ENCODE results near the gene SLC36A1. TPM values are rescaled to one million over a fixed set of nuclear protein-coding genes. Genes with fewer than 3 reads are reported as not detected.

Gene SLC36A1
- polyA plus RNA-seq, 4 donors, result 10.6 to 38.8 (median 25.4) TPM

DNA sequence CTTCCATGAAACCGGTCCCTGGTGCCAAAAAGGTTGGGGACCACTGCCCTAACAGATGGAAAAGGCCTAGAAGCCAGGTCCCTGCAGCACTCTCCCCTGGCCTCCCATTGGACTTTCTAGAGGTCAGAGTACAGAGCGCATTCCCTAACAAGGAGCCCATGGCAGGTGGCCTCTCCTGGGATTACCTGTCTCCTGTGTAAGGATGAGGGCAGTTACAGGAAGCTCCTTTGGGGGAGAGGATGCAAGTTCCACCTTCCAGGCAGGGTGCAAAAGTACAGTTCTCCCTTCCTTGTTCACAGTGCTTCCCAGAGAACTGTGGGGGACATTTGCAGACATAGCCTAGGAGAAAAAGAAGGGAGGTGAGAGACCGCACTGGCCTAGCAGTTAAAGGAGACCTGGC is 62.4 kb downstream of the SLC36A1 start:
- Histone ChIP-seq H3K4me1 (ENCODE audit: control insufficient read depth in 3 of 3, insufficient read depth in 2 of 3, low read depth in 1 of 3, low read length in 2 of 3) (peaks cover 0 to 8% (median 0%) of the 10 kb centered on the region in 3 donors), H3K4me3 (ENCODE audit: low read depth in 1 of 3, low read length in 3 of 3) (no peak overlapping the region), H3K9me3 (ENCODE audit: control insufficient read depth in 2 of 2, insufficient read depth in 1 of 2, low read depth in 1 of 2, low read length in 1 of 2) (no peaks in the 10 kb centered on the region), H3K36me3 (ENCODE audit: control insufficient read depth in 3 of 3, insufficient read depth in 2 of 3, low read depth in 1 of 3, low read length in 3 of 3) (peaks cover 0 to 19% (median 2%) of the 10 kb centered on the region in 3 donors), H3K27me3 (ENCODE audit: control insufficient read depth in 3 of 3, insufficient read depth in 3 of 3, low read length in 3 of 3) (no peaks in the 10 kb centered on the region), H3K27ac (ENCODE audit: low read depth in 1 of 3, low read length in 2 of 3) (no peak overlapping the region)
- FAIRE-seq, result no peak
- DNase-seq, result peak in 1 of 2 donors; percentile 56
- WGBS, 3 donors, result 72 to 89% (median 82%) methylated on average over 3 of the region's 3 CpGs

DNA sequence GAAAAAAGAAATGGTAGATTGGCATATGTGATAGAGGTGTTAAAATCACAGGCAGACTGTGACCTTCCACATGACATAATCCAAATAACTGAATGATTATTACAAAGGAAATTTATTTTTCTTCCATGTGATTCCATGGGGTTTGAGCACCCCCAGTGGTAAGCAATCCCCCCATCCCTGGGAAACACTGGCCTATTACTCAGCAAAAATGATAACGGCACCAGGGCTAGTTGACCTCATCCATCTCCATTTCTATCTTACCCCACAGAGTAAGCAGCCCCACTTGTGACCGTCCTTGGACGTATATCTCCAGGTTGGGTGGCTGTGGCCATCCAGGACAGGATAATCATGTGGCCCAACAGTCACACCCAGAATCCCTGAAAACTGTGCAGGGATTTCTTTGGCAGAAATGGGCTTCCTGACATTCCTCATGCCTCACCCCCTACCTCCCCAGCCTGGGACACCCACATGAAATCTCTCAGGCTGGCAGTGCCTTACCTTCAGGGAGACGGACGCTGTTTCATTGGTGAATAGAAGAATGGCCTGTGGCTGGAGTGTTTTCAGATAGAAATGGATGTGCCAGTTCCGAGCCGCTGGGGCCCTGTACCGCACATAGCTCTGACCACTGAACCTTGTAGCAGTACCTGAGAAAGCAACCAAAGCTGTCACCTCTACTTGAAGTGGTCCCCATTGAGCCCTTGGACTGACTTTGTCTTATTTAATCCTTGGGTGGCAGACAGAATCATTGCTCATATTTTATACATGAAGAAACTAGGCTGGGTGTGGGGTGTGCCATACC is 69.9 kb downstream of the SLC36A1 start:
- no peaks in the 10 kb centered on the region for H3K4me1 ChIP-seq (ENCODE audit: control insufficient read depth in 3 of 3, insufficient read depth in 2 of 3, low read depth in 1 of 3, low read length in 2 of 3)
- FAIRE-seq (no peak), DNase-seq (no peak)
- peaks cover 0 to 2% (median 0%) of the 10 kb centered on the region in 3 donors for H3K36me3 ChIP-seq (ENCODE audit: control insufficient read depth in 3 of 3, insufficient read depth in 2 of 3, low read depth in 1 of 3, low read length in 3 of 3)
- no peaks in the 10 kb centered on the region for H3K27me3 ChIP-seq (ENCODE audit: control insufficient read depth in 3 of 3, insufficient read depth in 3 of 3, low read length in 3 of 3)
- H3K27ac ChIP-seq (ENCODE audit: low read depth in 1 of 3, low read length in 2 of 3), result no peak overlapping the region
- H3K4me3 ChIP-seq (ENCODE audit: low read depth in 1 of 3, low read length in 3 of 3), result no peak overlapping the region
- WGBS, 3 donors, result 90 to 93% (median 92%) methylated on average over 8 of the region's 8 CpGs
- no peaks in the 10 kb centered on the region for H3K9me3 ChIP-seq (ENCODE audit: control insufficient read depth in 2 of 2, insufficient read depth in 1 of 2, low read depth in 1 of 2, low read length in 1 of 2)

DNA sequence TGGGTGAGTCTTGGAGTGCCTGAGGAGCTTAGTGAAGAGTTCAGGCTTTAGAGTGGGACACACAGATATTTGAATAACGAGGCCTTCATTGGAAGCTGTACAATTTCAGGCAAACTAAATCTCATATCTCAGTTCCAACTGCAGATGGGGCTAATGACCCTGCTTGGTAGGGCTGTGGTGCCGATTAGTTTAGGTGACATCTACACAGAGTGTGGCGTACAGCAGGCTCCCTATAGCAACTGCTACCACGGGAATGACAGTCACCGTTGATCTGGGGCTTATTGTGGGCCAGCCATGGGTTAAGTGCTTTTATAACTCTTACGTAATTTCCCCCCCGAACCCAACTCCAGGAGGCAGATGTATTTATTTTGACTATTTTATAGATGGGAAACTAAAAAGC is 72.9 kb downstream of the SLC36A1 start:
- no peaks in the 10 kb centered on the region for H3K4me1 ChIP-seq (ENCODE audit: control insufficient read depth in 3 of 3, insufficient read depth in 2 of 3, low read depth in 1 of 3, low read length in 2 of 3)
- no peak overlapping the region for H3K4me3 ChIP-seq (ENCODE audit: low read depth in 1 of 3, low read length in 3 of 3)
- no peaks in the 10 kb centered on the region for H3K9me3 ChIP-seq (ENCODE audit: control insufficient read depth in 2 of 2, insufficient read depth in 1 of 2, low read depth in 1 of 2, low read length in 1 of 2)
- H3K27me3 ChIP-seq (ENCODE audit: control insufficient read depth in 3 of 3, insufficient read depth in 3 of 3, low read length in 3 of 3), result no peaks in the 10 kb centered on the region
- H3K27ac ChIP-seq (ENCODE audit: low read depth in 1 of 3, low read length in 2 of 3), result no peak overlapping the region
- FAIRE-seq (no peak), DNase-seq (no peak)
- WGBS, 3 donors, result 63 to 68% (median 65%) methylated on average over 7 of the region's 7 CpGs
- no peaks in the 10 kb centered on the region for H3K36me3 ChIP-seq (ENCODE audit: control insufficient read depth in 3 of 3, insufficient read depth in 2 of 3, low read depth in 1 of 3, low read length in 3 of 3)

DNA sequence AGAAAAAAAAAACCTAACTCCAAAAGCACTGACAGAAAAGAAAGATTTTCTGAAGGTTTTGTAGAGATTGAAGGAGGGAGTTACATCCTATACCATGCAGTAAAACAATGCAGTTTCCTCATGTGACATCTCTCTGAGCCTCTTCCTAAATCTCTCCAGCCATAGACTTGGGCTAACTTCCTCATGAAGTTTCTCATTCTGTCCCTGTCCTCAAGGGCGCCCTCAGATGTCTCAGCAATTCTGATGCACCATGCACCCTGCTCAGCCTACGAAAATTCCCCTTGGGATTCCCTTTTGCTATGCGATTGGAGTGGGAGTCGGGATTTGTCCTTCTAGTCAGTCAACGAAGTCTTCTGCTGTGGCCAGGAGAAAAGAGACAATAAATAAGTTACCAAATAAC is 74.8 kb downstream of the SLC36A1 start:
- Histone ChIP-seq H3K4me1 (ENCODE audit: control insufficient read depth in 3 of 3, insufficient read depth in 2 of 3, low read depth in 1 of 3, low read length in 2 of 3) (no peaks in the 10 kb centered on the region), H3K4me3 (ENCODE audit: low read depth in 1 of 3, low read length in 3 of 3) (no peak overlapping the region), H3K27ac (ENCODE audit: low read depth in 1 of 3, low read length in 2 of 3) (no peak overlapping the region), H3K36me3 (ENCODE audit: control insufficient read depth in 3 of 3, insufficient read depth in 2 of 3, low read depth in 1 of 3, low read length in 3 of 3) (no peaks in the 10 kb centered on the region), H3K27me3 (ENCODE audit: control insufficient read depth in 3 of 3, insufficient read depth in 3 of 3, low read length in 3 of 3) (no peaks in the 10 kb centered on the region), H3K9me3 (ENCODE audit: control insufficient read depth in 2 of 2, insufficient read depth in 1 of 2, low read depth in 1 of 2, low read length in 1 of 2) (no peaks in the 10 kb centered on the region)
- 85 to 86% (median 85%) methylated on average over 5 of the region's 5 CpGs for WGBS, 3 donors
- DNase-seq (no peak), FAIRE-seq (no peak)

DNA sequence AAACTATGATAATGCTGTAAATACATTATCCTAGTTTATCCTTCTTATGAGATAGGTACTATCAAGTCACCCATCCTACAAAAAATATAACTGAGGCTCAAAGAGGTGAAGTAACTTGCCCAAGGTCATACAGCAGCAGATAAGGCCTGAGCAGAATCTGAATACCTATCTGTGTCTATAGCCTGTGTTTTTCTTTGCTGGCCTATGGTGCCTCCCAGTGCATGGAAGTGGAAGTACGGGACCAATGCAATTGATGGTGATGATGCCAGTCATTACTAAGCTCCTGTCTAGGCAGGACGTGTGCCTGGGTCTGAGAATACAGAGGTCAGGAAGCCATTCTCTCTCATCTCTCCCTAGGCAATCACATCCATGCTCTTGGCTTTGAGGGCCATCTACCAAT is 75.9 kb downstream of the SLC36A1 start:
- FAIRE-seq (no peak), DNase-seq (peak; percentile 65 to 70)
- Histone ChIP-seq H3K4me3 (ENCODE audit: low read depth in 1 of 3, low read length in 3 of 3) (no peak overlapping the region), H3K27me3 (ENCODE audit: control insufficient read depth in 3 of 3, insufficient read depth in 3 of 3, low read length in 3 of 3) (no peaks in the 10 kb centered on the region), H3K9me3 (ENCODE audit: control insufficient read depth in 2 of 2, insufficient read depth in 1 of 2, low read depth in 1 of 2, low read length in 1 of 2) (no peaks in the 10 kb centered on the region), H3K36me3 (ENCODE audit: control insufficient read depth in 3 of 3, insufficient read depth in 2 of 3, low read depth in 1 of 3, low read length in 3 of 3) (no peaks in the 10 kb centered on the region), H3K4me1 (ENCODE audit: control insufficient read depth in 3 of 3, insufficient read depth in 2 of 3, low read depth in 1 of 3, low read length in 2 of 3) (no peaks in the 10 kb centered on the region), H3K27ac (ENCODE audit: low read depth in 1 of 3, low read length in 2 of 3) (no peak overlapping the region)
- 36 to 59% (median 38%) methylated on average over 2 of the region's 2 CpGs for WGBS, 3 donors

DNA sequence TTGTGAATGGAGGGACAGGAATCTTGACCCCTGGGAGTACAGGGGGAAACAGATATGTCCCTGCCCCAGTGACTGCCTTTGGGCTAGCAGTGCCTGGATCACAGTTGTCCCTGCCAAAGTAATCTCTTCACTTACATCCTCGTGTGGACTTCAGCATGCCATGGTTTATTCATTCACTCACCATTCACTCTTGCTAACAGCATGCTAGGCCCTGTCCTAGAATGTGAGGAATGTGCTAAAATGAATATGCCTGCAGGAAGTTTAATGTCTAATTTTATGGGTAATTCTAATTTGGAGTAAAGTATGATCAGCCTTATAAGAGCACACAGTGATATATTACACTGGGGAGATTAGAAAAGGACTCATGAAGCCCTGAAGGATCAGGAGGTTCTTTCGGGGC is 80.8 kb downstream of the SLC36A1 start:
- no peak for FAIRE-seq
- H3K27me3 ChIP-seq (ENCODE audit: control insufficient read depth in 3 of 3, insufficient read depth in 3 of 3, low read length in 3 of 3), result no peaks in the 10 kb centered on the region
- DNase-seq, result no peak
- no peak overlapping the region for H3K4me3 ChIP-seq (ENCODE audit: low read depth in 1 of 3, low read length in 3 of 3)
- peaks cover 0 to 2% (median 0%) of the 10 kb centered on the region in 3 donors for H3K36me3 ChIP-seq (ENCODE audit: control insufficient read depth in 3 of 3, insufficient read depth in 2 of 3, low read depth in 1 of 3, low read length in 3 of 3)
- no peaks in the 10 kb centered on the region for H3K9me3 ChIP-seq (ENCODE audit: control insufficient read depth in 2 of 2, insufficient read depth in 1 of 2, low read depth in 1 of 2, low read length in 1 of 2)
- H3K27ac ChIP-seq (ENCODE audit: low read depth in 1 of 3, low read length in 2 of 3), result no peak overlapping the region
- no peaks in the 10 kb centered on the region for H3K4me1 ChIP-seq (ENCODE audit: control insufficient read depth in 3 of 3, insufficient read depth in 2 of 3, low read depth in 1 of 3, low read length in 2 of 3)
- 55 to 72% (median 70%) methylated on average over 2 of the region's 2 CpGs for WGBS, 3 donors

DNA sequence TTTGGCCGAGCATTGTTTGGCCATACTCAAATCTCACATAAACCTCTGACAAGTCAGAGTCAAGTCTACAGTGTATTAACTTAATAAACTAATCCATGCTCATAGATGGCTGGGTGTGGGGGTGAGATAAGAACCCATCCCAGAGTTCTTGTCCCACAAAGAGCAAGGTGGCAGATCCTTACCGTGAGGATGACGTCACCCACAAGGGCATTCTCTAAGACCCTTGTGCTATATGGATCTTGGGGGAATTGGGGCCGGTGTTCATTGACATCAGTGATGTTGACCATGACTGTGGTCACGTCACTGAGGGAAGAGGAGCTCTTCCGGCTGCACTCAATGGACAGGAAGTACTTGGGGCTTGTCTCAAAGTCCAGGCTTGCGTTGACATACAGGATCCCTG is 81.6 kb downstream of the SLC36A1 start:
- Histone ChIP-seq H3K27ac (ENCODE audit: low read depth in 1 of 3, low read length in 2 of 3) (no peak overlapping the region), H3K36me3 (ENCODE audit: control insufficient read depth in 3 of 3, insufficient read depth in 2 of 3, low read depth in 1 of 3, low read length in 3 of 3) (peaks cover 0 to 2% (median 0%) of the 10 kb centered on the region in 3 donors), H3K27me3 (ENCODE audit: control insufficient read depth in 3 of 3, insufficient read depth in 3 of 3, low read length in 3 of 3) (no peaks in the 10 kb centered on the region), H3K4me3 (ENCODE audit: low read depth in 1 of 3, low read length in 3 of 3) (no peak overlapping the region), H3K9me3 (ENCODE audit: control insufficient read depth in 2 of 2, insufficient read depth in 1 of 2, low read depth in 1 of 2, low read length in 1 of 2) (no peaks in the 10 kb centered on the region), H3K4me1 (ENCODE audit: control insufficient read depth in 3 of 3, insufficient read depth in 2 of 3, low read depth in 1 of 3, low read length in 2 of 3) (no peaks in the 10 kb centered on the region)
- no peak for FAIRE-seq
- WGBS, 3 donors, result 78 to 88% (median 87%) methylated on average over 7 of the region's 7 CpGs
- DNase-seq, result no peak

DNA sequence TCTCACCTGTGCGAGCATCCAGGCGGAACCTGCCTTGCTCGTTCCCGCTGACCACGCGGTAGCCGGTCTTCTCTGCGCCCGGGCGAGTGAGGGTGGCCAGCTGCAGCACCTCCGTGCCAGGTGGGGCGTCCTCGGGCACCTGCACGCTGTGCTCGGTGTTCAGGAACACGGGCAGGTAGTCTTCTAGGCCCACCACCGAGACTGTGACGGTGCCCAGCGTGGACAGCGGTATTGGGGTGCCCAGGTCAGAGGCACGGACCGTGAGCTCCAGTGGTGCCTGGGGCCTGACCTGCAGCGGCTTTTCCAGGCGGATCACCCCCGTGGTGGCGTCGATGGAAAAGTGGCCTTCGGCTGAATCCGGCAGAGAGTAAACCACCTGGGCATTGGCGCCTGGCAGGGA is 84.2 kb downstream of the SLC36A1 start:
- H3K4me3 ChIP-seq (ENCODE audit: low read depth in 1 of 3, low read length in 3 of 3), result no peak overlapping the region
- H3K27ac ChIP-seq (ENCODE audit: low read depth in 1 of 3, low read length in 2 of 3), result no peak overlapping the region
- no peaks in the 10 kb centered on the region for H3K9me3 ChIP-seq (ENCODE audit: control insufficient read depth in 2 of 2, insufficient read depth in 1 of 2, low read depth in 1 of 2, low read length in 1 of 2)
- no peak for FAIRE-seq
- H3K4me1 ChIP-seq (ENCODE audit: control insufficient read depth in 3 of 3, insufficient read depth in 2 of 3, low read depth in 1 of 3, low read length in 2 of 3), result no peaks in the 10 kb centered on the region
- H3K36me3 ChIP-seq (ENCODE audit: control insufficient read depth in 3 of 3, insufficient read depth in 2 of 3, low read depth in 1 of 3, low read length in 3 of 3), result peaks cover 0 to 2% (median 0%) of the 10 kb centered on the region in 3 donors
- no peak for DNase-seq
- 94 to 96% (median 95%) methylated on average over 30 of the region's 30 CpGs for WGBS, 3 donors
- no peaks in the 10 kb centered on the region for H3K27me3 ChIP-seq (ENCODE audit: control insufficient read depth in 3 of 3, insufficient read depth in 3 of 3, low read length in 3 of 3)

DNA sequence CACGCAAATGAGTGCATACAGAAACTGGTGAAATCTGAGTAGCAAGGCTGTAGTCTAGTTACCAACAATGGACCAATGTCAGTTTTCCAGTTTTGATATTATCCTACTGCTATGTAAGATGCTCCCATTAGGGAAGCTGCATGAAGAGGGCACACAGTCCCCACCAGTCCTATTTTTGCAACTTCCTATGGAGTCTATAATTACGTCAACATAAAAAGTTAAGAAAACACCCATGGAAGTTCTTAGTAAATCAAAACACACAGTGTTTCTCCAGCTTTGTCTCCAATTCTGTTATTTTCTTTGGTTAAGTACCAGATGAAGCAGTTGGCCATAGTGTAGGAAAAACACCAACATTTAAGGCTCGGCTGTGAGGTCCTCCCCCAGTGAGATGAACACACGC is 85.0 kb downstream of the SLC36A1 start:
- WGBS, 3 donors, result 86 to 90% (median 89%) methylated on average over 4 of the region's 4 CpGs
- no peak for FAIRE-seq
- no peaks in the 10 kb centered on the region for H3K27me3 ChIP-seq (ENCODE audit: control insufficient read depth in 3 of 3, insufficient read depth in 3 of 3, low read length in 3 of 3)

More for the DNA sequence above, 85.0 kb downstream of the SLC36A1 start:
- Histone ChIP-seq H3K36me3 (ENCODE audit: control insufficient read depth in 3 of 3, insufficient read depth in 2 of 3, low read depth in 1 of 3, low read length in 3 of 3) (peaks cover 0 to 2% (median 0%) of the 10 kb centered on the region in 3 donors), H3K27ac (ENCODE audit: low read depth in 1 of 3, low read length in 2 of 3) (no peak overlapping the region), H3K4me1 (ENCODE audit: control insufficient read depth in 3 of 3, insufficient read depth in 2 of 3, low read depth in 1 of 3, low read length in 2 of 3) (no peaks in the 10 kb centered on the region), H3K9me3 (ENCODE audit: control insufficient read depth in 2 of 2, insufficient read depth in 1 of 2, low read depth in 1 of 2, low read length in 1 of 2) (no peaks in the 10 kb centered on the region), H3K4me3 (ENCODE audit: low read depth in 1 of 3, low read length in 3 of 3) (no peak overlapping the region)
- DNase-seq, result no peak
